Stimulated activated effector memory CD8-positive, alpha-beta T cell treated with anti-CD3 and anti-CD28 coated beads, Interleukin-12 subunit alpha, Interleukin-12 subunit beta, amount 100 ng/mL, for 72 hours (primary cell): ENCODE measurements around the gene PARD6B.
"Not testable (repeated sequence)": the region's sequence is repeated elsewhere in the genome, so short reads cannot be mapped to it uniquely, and the experiment has no call there.

Experiments used
- ATAC-seq: fragments of 150-1000 bp; cut with Tn5 transposase; 2 replicates; pipeline ENCODE4 v1.10.0; 2021
- DNase-seq, 2 donors: peaks; one replicate each; pipeline ENCODE4 v3.0.0; 2021 to 2022; ENCODE audit warnings: low spot score in 2 of 2
- H3K27ac Mint-ChIP-seq: one replicate; pipeline ENCODE4 v1.8.0; 2022; ENCODE audit warnings: mild to moderate bottlenecking, mixed read lengths
- H3K36me3 Mint-ChIP-seq: one replicate; pipeline ENCODE4 v1.8.0; 2022; ENCODE audit warnings: mild to moderate bottlenecking, mixed read lengths
- H3K4me1 Mint-ChIP-seq: one replicate; pipeline ENCODE4 v1.8.0; 2022; ENCODE audit warnings: mixed read lengths
- H3K4me3 Mint-ChIP-seq: one replicate; pipeline ENCODE4 v1.8.0; 2022; ENCODE audit warnings: mild to moderate bottlenecking, mixed read lengths
- H3K9me3 Mint-ChIP-seq: one replicate; pipeline ENCODE4 v1.8.0; 2022; ENCODE audit warnings: mixed read lengths

The PARD6B gene

GRCh38 chr20:50788045-50788991, 56.9 kb downstream of the PARD6B start:
- no peak overlapping the region for H3K27ac Mint-ChIP-seq

GRCh38 chr20:50789968-50790650, 58.7 kb downstream of the PARD6B start:
- H3K9me3 Mint-ChIP-seq = no peaks in the 10 kb centered on the region
- H3K4me1 Mint-ChIP-seq = no peaks in the 10 kb centered on the region
- peak overlapping the region; percentile 85 for H3K27ac Mint-ChIP-seq
- ATAC-seq (no peak), DNase-seq (no peak)
- H3K4me3 Mint-ChIP-seq = peak overlapping the region; percentile 10
- H3K36me3 Mint-ChIP-seq = no peaks in the 10 kb centered on the region

More at GRCh38 chr20:50788045-50788991, 56.9 kb downstream of the PARD6B start:
- Mint-ChIP-seq H3K4me3 (no peak overlapping the region), H3K4me1 (no peaks in the 10 kb centered on the region), H3K9me3 (no peaks in the 10 kb centered on the region), H3K36me3 (no peaks in the 10 kb centered on the region)
- ATAC-seq (no peak), DNase-seq (no peak)

- Mint-ChIP-seq H3K36me3 (no peaks in the 10 kb centered on the region), H3K4me1 (no peaks in the 10 kb centered on the region), H3K4me3 (peak overlapping the region; percentile 10), H3K27ac (peak overlapping the region; percentile 85), H3K9me3 (no peaks in the 10 kb centered on the region)
- ATAC-seq (peak; percentile 80), DNase-seq (peak; percentile 66 to 89)
Measured at GRCh38 chr20:50790651-50791277, 59.4 kb downstream of the PARD6B start.

GRCh38 chr20:50792708-50793574, 61.6 kb downstream of the PARD6B start:
- Mint-ChIP-seq H3K27ac (no peak overlapping the region), H3K36me3 (no peaks in the 10 kb centered on the region), H3K4me3 (no peak overlapping the region), H3K9me3 (no peaks in the 10 kb centered on the region), H3K4me1 (no peaks in the 10 kb centered on the region)
- ATAC-seq (no peak), DNase-seq (no peak)

GRCh38 chr20:50793575-50794016, 62.2 kb downstream of the PARD6B start:
- peak overlapping the region; percentile 74 for H3K4me3 Mint-ChIP-seq
- DNase-seq = peak in 1 of 2 donors; percentile 69
- H3K4me1 Mint-ChIP-seq, ATAC-seq, H3K27ac Mint-ChIP-seq, H3K36me3 Mint-ChIP-seq, H3K9me3 Mint-ChIP-seq: not testable (repeated sequence)

GRCh38 chr20:50794181-50794845, 62.9 kb downstream of the PARD6B start:
- no peaks in the 10 kb centered on the region for H3K36me3 Mint-ChIP-seq
- no peak overlapping the region for H3K27ac Mint-ChIP-seq
- H3K4me1 Mint-ChIP-seq = no peaks in the 10 kb centered on the region
- peak; percentile 3 for ATAC-seq
- DNase-seq = no peak
- peak overlapping the region; percentile 74 for H3K4me3 Mint-ChIP-seq
- H3K9me3 Mint-ChIP-seq = no peaks in the 10 kb centered on the region

- Mint-ChIP-seq H3K27ac (no peak within 1 kb of the TSS), H3K4me1 (peaks cover 3% of the 10 kb centered on the region)
Measured at GRCh38 chr20:50794846-50795634, 63.7 kb downstream of the PARD6B start, which contains the start of gene BCAS4. Gene BCAS4 (plus strand): TSS chr20:50795061. CDS start chr20:50795084, 23 bp downstream.

GRCh38 chr20:50797142-50797541, 65.8 kb downstream of the PARD6B start:
- H3K9me3 Mint-ChIP-seq = no peaks in the 10 kb centered on the region
- no peak overlapping the region for H3K27ac Mint-ChIP-seq
- peaks cover 5% of the 10 kb centered on the region for H3K4me1 Mint-ChIP-seq
- no peaks in the 10 kb centered on the region for H3K36me3 Mint-ChIP-seq
- peak overlapping the region; percentile 6 for H3K4me3 Mint-ChIP-seq
- DNase-seq = no peak
- no peak for ATAC-seq

More at GRCh38 chr20:50794846-50795634, 63.7 kb downstream of the PARD6B start, which contains the start of gene BCAS4:
- H3K4me3 Mint-ChIP-seq = peak within 1 kb of the TSS; percentile 74
- no peaks in the 10 kb centered on the region for H3K9me3 Mint-ChIP-seq
- no peaks in the 10 kb centered on the region for H3K36me3 Mint-ChIP-seq
- DNase-seq (peak; percentile 92 to 93), ATAC-seq (peak; percentile 91)

- ATAC-seq (no peak), DNase-seq (no peak)
- H3K4me1 Mint-ChIP-seq = peaks cover 5% of the 10 kb centered on the region
- no peaks in the 10 kb centered on the region for H3K36me3 Mint-ChIP-seq
- H3K9me3 Mint-ChIP-seq = no peaks in the 10 kb centered on the region
- no peak overlapping the region for H3K27ac Mint-ChIP-seq
- H3K4me3 Mint-ChIP-seq = no peak overlapping the region
Measured at GRCh38 chr20:50798650-50799049, 67.3 kb downstream of the PARD6B start.

GRCh38 chr20:50799176-50799889, 68.0 kb downstream of the PARD6B start:
- H3K4me1 Mint-ChIP-seq = peaks cover 6% of the 10 kb centered on the region
- no peaks in the 10 kb centered on the region for H3K36me3 Mint-ChIP-seq
- no peak for DNase-seq
- H3K27ac Mint-ChIP-seq = peak overlapping the region; percentile 85
- no peak for ATAC-seq
- H3K4me3 Mint-ChIP-seq = peak overlapping the region; percentile 29
- H3K9me3 Mint-ChIP-seq = no peaks in the 10 kb centered on the region

- DNase-seq (no peak), ATAC-seq (no peak)
- H3K9me3 Mint-ChIP-seq = no peaks in the 10 kb centered on the region
- H3K27ac Mint-ChIP-seq = peak overlapping the region; percentile 85
- H3K4me3 Mint-ChIP-seq = peak overlapping the region; percentile 29
- no peaks in the 10 kb centered on the region for H3K36me3 Mint-ChIP-seq
- peaks cover 13% of the 10 kb centered on the region for H3K4me1 Mint-ChIP-seq
Measured at GRCh38 chr20:50799890-50800550, 68.6 kb downstream of the PARD6B start.

GRCh38 chr20:50800986-50801746, 69.8 kb downstream of the PARD6B start:
- not testable (repeated sequence) for H3K9me3 Mint-ChIP-seq, ATAC-seq, H3K36me3 Mint-ChIP-seq, H3K4me3 Mint-ChIP-seq, DNase-seq
- Mint-ChIP-seq H3K27ac (peak overlapping the region; percentile 78), H3K4me1 (peaks cover 20% of the 10 kb centered on the region)
